ENCODE measurements around the gene CHST15.

The CHST15 gene

DNA sequence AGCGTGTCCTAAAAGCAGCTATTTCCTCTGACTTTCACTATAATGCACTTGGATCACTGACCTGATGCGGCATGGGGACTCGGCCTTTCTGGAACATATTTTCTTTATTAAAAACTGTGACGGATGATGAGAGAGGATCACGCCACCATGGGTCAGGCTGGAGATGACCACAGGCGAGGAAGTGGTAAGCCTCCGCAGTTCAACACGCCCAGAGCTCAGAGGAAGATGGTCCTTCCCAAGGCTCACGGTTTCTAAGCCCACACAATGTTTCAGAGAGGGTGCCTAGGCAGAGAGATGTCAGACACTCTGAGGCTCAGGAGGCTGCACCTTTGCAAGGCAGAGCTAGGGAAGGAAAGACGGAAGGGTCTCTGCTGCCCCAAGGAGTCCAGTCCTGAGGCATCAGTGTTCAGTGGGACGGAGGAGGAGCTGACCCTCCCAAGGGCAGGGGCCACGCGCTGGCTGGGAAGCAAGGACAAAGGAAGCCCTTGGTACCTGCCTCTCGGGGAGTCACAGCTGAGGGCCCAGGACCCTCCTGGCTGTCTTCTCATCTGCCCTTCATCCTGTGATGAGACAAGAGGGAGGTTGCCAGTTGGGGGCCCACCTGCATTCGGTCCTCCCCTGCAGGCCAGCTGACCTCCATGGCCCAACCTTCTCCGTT, 9.5 kb downstream of the CHST15 start:
- TF ChIP-seq, protein P1, sequence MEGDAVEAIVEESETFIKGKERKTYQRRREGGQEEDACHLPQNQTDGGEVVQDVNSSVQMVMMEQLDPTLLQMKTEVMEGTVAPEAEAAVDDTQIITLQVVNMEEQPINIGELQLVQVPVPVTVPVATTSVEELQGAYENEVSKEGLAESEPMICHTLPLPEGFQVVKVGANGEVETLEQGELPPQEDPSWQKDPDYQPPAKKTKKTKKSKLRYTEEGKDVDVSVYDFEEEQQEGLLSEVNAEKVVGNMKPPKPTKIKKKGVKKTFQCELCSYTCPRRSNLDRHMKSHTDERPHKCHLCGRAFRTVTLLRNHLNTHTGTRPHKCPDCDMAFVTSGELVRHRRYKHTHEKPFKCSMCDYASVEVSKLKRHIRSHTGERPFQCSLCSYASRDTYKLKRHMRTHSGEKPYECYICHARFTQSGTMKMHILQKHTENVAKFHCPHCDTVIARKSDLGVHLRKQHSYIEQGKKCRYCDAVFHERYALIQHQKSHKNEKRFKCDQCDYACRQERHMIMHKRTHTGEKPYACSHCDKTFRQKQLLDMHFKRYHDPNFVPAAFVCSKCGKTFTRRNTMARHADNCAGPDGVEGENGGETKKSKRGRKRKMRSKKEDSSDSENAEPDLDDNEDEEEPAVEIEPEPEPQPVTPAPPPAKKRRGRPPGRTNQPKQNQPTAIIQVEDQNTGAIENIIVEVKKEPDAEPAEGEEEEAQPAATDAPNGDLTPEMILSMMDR (IDR thresholded peaks at IDR 0.05) = no peak
- Histone ChIP-seq H3K27me3 (no peaks in the 10 kb centered on the region), H3K27ac (no peak overlapping the region), H3K36me3 (no peaks in the 10 kb centered on the region), H3K4me3 (no peak overlapping the region), H3K4me1 (peaks cover 0 to 65% (median 33%) of the 10 kb centered on the region in 4 donors), H3K9me3 (no peaks in the 10 kb centered on the region)
- no peak for DNase-seq
- intact Hi-C loops (cut with DNase I; ENCODE audit: low total_unique reads) = loop anchor here (5.0 kb wide), 1 partner anchor 42 kb away; no protein-coding TSS in a partner anchor

DNA sequence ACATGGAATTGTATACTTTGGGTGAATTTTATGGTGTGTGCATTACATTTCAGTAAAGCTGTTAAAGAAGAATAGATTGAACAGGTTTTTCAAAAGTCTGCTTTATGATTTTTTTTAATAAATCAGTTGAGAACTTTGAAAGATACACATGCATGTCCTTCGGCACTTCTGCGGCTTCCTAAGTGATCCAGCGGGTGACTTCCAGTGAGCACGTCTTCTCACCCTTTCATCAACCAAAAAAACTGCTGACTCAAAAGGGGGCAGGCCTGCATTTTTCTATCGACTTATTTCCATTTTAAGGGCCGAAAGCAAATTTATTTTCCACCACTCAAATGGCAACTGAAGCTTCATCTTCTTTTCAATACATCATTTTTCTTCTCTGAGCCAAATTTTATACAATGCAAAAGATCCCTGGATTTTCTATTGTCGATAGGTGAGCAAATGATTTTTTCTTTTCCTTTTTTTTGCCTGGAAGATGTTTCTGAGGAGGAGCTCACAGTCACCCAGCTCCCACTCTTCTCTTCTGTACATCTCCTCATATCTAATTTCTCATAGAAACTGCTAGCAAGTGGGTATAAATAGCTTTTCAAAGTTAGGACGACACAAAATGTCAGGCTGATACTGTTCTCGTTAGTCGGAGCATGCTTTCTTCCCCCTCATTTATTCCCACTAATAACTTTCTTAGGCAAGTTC, 10.2 kb downstream of the CHST15 start:
- Histone ChIP-seq H3K27ac (no peak overlapping the region), H3K36me3 (no peaks in the 10 kb centered on the region), H3K9me3 (no peaks in the 10 kb centered on the region), H3K27me3 (no peaks in the 10 kb centered on the region), H3K4me3 (no peak overlapping the region), H3K4me1 (peaks cover 0 to 61% (median 34%) of the 10 kb centered on the region in 4 donors)
- intact Hi-C loops (cut with DNase I; ENCODE audit: low total_unique reads) = loop anchor here (5.0 kb wide), 1 partner anchor 41 kb away; no protein-coding TSS in a partner anchor
- TF ChIP-seq, protein P1 (IDR thresholded peaks at IDR 0.05) = no peak
- DNase-seq = no peak

DNA sequence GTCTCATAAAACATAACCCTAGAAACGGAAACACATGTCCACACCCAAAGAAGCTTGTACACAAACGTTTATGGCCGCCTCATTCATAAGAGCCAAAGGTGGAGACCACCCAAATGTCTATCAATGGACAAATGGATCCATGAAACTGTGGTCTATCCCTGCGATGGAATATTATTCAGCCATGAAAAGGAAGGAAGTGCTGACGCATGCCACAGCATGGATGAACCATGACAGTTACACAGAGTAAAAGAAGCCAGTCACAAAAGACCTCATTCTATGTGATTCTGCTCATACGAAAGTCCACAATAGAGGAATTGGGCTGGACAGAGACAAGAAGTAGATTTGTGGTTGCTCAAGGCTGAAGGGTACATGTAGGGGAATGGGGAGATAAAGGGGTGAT, 10.8 kb downstream of the CHST15 start:
- H3K27ac ChIP-seq = no peak overlapping the region
- H3K9me3 ChIP-seq = no peaks in the 10 kb centered on the region
- DNase-seq = no peak
- no peaks in the 10 kb centered on the region for H3K27me3 ChIP-seq
- peaks cover 0 to 55% (median 31%) of the 10 kb centered on the region in 4 donors for H3K4me1 ChIP-seq
- H3K36me3 ChIP-seq = no peaks in the 10 kb centered on the region
- TF ChIP-seq, protein P1 (IDR thresholded peaks at IDR 0.05) = no peak
- intact Hi-C loops (cut with DNase I; ENCODE audit: low total_unique reads) = loop anchor here (5.0 kb wide), 1 partner anchor 40 kb away; no protein-coding TSS in a partner anchor
- H3K4me3 ChIP-seq = no peak overlapping the region

DNA sequence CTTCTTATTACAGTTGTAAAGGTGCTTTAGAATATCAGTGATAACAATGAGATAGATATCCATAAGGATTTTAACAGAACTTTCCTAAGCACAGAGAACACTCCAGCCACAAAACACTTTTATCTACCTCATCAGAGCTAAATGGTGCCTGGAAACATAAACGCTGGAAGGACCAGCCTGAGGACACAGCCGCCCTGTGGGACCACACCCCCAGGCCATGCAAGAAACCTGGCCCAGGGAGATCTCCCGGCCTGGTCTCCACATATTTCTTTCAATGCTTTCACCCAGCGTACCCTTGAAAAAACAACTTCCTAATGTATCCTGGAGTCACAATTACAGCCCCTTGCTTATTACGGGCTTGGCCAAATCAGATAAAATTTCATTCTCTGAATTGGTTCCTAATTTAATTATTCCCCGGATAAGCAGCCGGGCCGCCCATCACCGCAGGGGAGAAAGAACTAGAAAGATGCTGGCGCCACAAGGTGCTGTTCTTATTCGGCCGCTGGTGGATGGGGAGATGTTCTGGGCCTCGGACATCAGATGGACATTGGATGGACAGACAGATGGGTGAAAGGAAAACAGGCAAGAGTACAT, 11.8 kb downstream of the CHST15 start:
- intact Hi-C loops (cut with DNase I; ENCODE audit: low total_unique reads) = loop anchor here (5.0 kb wide), 1 partner anchor 39 kb away; no protein-coding TSS in a partner anchor

DNA sequence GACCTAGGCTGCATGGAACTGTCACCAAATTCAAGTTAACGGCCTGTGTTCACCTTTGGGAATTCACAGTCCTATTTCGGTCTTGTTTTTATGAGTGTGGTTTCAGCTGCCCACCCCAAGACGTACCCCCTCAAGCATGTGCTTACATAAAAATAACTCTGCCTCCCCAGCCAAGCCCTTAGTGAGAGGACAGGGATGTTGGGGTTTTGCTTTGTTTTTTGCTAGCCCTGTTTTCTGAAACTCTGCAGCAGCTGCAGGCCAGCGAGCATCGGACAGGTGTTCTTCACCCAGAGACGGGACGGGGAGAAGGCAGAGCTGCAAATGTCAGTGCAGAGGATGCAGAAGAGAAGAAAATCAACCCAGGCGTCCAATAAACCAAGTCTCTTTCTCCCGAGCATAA, 13.5 kb downstream of the CHST15 start:
- Histone ChIP-seq H3K27ac (peak overlapping the region in 1 of 2 donors; percentile 19), H3K27me3 (no peaks in the 10 kb centered on the region), H3K4me1 (peaks cover 0 to 52% (median 28%) of the 10 kb centered on the region in 4 donors), H3K9me3 (no peaks in the 10 kb centered on the region), H3K4me3 (no peak overlapping the region), H3K36me3 (no peaks in the 10 kb centered on the region)
- intact Hi-C loops (cut with DNase I; ENCODE audit: low total_unique reads) = loop anchor here (5.0 kb wide), 1 partner anchor 38 kb away; no protein-coding TSS in a partner anchor
- no peak for DNase-seq
- TF ChIP-seq, protein P1 (IDR thresholded peaks at IDR 0.05) = no peak

More for the DNA sequence above, 11.8 kb downstream of the CHST15 start:
- Histone ChIP-seq H3K9me3 (no peaks in the 10 kb centered on the region), H3K36me3 (no peaks in the 10 kb centered on the region), H3K27ac (no peak overlapping the region), H3K4me3 (no peak overlapping the region), H3K4me1 (peaks cover 0 to 50% (median 26%) of the 10 kb centered on the region in 4 donors), H3K27me3 (no peaks in the 10 kb centered on the region)
- no peak for DNase-seq
- TF ChIP-seq, protein P1 (IDR thresholded peaks at IDR 0.05) = no peak
